ENCODE measurements around the gene IFIH1.

IFIH1 gene

GRCh38 chr2:162256591-162256991 lies 61.9 kb downstream of the IFIH1 start:
- DNase-seq = no peak

- DNase-seq = no peak
Observed at GRCh38 chr2:162254236-162254871, 64.1 kb downstream of the IFIH1 start.

- DNase-seq = no peak
Observed at GRCh38 chr2:162253435-162253834, 65.0 kb downstream of the IFIH1 start.

DNA sequence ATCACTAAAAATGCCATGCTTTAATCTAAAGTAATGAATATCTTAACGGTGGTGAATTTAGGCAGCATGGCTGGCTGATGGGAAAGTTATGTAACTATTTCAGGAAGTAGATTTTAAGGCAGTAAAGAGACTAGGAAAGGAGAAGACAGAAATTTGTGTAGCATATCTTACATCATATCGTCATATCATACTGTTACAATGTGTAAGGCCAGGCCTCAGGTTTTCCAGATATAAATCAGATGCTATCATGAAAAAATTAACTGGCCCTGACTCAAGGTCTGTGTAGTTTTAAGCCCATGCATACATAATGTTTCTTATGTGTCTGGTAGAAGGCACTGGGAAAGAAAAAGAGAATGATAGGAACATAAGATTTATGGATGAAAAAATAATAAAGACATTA lies 66.3 kb downstream of the IFIH1 start:
- DNase-seq = no peak

DNA sequence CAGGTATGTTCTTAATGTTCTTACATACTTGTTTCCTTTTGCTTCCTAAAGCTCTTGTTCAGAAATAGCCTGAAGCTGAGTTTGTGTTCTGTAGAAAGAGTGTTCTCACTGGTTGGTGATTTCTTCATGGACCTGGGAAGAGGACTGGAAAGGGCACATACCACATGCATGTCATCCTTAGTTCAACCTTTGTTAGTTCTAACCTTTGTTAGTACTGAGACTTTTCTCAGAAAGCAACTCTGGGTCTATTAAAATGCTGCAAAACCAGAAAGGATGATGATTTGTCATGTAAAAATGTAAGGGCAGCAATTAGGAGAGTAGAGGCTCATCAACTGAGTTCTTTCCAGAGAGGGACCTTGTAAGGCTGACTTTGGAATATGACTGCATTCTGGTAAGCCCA lies 72.7 kb downstream of the IFIH1 start:
- no peak for DNase-seq

GRCh38 chr2:162245061-162245460 lies 73.4 kb downstream of the IFIH1 start:
- DNase-seq = no peak

DNA sequence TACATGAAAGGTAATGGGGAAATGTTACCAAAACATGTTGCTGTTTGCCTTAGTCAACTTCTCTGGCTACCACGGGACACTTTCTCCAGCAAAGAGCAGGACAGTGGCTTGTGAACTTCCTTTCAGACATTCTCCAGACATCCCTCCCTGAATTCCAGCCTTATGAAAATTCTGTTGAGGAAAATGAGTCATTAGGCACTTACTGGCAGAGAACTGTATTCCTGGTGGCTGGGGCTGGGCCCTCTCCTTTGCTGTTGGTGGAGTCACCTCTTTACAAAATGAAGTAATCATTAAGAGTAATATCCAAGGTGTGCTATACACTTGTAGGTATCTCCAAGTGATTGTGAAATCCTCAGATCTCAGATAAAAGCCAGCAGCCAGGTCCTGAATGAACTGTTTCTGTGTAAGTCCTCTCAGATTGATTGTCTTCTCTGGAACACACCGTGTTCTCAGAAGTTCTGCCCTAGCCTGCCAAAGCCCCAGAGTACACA lies 73.9 kb downstream of the IFIH1 start:
- DNase-seq = no peak

DNA sequence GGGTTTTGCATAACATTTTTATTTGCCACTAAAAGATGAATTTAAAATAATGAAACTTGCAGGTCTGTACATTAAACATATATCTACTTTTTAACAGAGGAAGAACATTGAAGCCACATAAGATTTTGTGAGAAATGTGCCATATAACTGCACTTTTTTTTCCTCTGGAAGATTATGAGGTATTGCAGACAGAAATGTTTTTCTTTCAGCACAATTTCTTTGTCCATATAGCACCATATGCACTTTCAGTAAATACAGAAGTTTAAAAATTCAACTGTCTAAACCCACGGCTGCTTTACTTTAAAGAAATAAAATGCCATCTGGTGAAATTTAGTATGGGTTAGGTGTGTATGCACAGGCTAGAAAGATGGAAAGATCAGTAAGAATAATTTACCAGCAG lies 74.8 kb downstream of the IFIH1 start:
- no peak for DNase-seq

- no peak for DNase-seq
Observed at GRCh38 chr2:162243294-162243693, 75.2 kb downstream of the IFIH1 start, which contains the start of gene FAP. FAP (minus strand) TSS chr2:162243445; CDS start chr2:162243327, 118 bp downstream.

DNA sequence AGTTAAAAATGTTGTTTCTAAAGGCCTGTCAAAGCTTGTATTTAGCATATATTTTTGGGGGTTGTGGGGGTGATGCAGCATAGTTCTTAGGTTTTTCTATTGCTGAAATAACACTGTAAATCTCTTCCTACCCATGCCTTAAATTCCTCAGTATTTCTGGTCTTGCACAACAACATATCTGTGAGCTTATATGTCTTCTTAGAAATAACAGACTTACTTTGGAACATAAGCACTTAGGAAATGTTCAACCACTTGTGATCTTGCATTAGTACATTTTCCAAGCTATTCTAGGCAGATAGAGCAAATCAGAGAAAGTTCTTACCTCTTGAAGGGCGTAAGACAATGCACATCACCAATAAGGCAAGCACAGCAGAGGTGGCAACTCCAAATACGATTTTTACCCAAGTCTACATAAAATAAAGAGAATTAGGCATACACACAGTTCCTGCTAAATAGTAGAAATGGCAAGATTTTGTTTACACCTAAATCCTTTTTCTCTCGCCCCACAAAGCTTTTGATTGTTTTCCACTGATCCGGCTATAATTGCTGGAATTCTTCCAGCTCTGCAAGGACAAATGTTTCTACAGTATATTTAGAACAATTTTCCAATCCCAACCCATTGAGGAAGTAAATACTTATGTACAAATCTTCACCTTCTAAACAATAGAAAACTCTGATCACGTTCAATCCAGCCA lies 75.8 kb downstream of the IFIH1 start:
- DNase-seq = no peak

DNA sequence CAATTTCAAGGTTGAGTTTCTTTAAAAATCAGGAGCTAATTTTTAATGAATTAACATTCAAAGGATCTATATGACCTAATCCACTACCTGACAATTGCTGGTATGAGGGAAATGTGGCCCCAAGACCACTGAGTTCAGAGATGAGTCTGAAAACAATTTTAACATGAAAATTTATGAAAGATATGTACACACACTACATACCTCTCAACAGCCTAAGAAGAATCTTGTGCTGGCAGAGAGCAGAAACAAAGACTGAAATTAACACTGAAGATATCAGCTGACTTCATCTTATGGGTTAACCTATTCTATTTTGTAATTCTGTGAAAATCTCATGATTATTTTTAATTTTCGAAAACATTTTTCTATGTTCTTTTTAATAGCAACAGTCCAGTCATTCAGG lies 76.9 kb downstream of the IFIH1 start:
- DNase-seq = no peak

- DNase-seq = no peak
Observed at GRCh38 chr2:162234620-162235462, 83.6 kb downstream of the IFIH1 start.

DNA sequence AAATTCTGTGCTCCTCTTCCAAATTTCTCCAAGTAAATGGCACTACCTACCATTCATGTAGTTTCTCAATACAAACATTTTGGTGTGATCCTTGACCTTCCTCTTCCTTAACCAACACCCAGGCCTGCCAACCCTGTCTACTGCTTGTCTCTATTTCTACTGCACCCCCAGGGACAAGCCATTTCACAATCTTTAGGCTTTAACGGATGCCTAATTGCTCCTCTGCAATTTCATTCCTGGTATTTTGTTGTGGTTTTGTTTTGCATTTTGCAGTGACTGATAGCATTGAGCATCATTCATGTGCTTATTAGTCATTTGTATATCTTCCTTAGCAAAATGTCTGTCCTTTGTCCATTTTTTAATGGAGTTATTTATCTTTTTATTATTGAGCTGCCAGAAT lies 85.3 kb downstream of the IFIH1 start:
- DNase-seq = no peak

- DNase-seq = no peak
Observed at GRCh38 chr2:162232671-162233070, 85.8 kb downstream of the IFIH1 start.

DNA sequence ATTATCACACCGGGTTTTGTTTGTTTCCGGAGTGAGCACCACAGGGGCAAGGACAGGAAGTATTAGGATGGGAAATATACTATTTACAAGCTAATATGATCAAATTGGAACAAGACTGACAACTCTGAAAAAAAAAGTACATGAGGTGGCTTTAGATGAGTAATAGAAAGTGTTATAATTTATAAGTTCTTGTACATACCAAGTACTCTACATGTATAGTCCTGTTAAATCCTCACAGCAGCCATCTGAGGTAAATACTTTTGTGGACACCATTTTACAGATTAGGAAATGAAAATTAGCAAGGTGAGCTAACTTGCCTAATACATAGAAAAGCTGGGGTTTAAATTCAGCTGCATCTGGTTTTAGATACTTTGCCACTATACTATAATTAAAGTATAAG lies 86.5 kb downstream of the IFIH1 start:
- no peak for DNase-seq

- no peak for DNase-seq
Observed at GRCh38 chr2:162230761-162231160, 87.7 kb downstream of the IFIH1 start.

DNA sequence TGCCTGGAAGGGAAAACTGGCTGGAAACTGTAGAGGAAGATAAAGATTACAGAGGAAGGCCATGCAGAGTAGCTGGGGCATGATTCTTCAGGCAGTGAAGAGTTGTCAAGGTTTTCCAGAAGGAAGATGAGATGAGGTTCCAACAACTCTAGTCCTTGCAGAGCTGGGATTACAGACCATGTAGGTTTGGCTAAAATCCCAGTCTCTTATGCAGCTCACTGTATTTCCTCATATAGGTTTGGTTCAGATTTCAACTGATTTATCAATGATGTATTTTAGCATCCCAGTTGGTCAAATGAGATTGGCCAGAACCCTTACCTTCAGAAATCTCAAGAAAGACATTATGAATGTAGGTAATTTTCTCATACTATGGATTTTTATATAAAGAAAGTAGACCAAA lies 91.6 kb downstream of the IFIH1 start:
- no peak for DNase-seq

DNA sequence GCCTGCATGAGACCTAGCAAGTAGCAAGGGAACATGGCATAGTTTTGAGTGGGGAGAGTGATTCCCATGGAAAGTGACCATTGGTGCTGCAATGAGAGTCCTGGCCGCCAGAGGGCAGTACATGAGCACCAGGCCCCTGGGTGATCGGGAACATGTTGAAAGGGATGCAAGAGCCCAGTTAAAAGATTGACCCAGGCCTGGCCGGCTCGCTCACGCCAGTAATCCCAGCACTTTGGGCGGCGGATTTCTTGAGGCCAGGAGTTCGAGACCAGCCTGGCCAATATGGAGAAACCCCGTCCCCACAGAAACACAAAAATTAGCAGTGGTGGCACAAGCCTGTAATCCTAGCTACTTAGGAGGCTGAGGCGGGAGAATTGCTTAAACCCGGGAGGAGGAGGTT lies 97.4 kb downstream of the IFIH1 start:
- peak; percentile 86 for DNase-seq

DNA sequence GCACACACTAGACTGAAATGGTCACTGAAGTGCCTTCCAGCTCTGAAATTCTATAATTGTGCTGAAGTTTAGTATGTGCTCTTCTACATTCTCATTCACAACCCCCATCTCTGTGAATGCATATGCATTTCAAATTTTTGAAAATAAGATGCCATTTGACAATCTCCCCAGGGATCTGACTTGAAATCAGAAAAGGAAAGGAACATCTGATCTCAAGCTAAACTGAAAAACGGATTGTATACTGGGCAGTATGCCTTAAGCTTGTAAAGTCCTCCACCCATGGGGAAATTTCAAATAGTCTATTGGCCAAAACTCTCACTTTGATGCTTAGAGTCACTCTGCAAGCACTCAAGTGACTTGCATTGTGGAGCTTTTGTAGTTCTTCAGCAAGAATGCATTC lies 98.1 kb downstream of the IFIH1 start:
- DNase-seq = no peak

DNA sequence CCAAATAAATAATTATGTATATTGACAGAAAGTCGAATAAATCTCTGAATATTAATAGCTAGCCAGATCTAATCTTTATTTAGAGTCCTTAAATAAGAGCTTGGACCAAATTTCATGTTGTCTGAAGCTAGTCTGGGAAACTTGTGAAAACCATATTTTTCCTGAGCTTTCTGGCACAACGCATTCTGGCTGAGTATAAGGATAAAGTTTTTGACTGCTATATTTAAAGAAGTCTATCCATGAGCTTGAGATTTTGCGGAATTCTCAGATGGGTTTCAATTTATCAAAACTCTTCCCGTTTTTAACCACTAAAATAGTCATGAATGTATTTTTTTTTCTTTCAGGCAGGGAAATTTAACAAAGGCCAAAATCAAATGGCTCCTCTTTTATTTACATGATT lies 99.1 kb downstream of the IFIH1 start:
- no peak for DNase-seq

GRCh38 chr2:162217598-162217997 lies 100.9 kb downstream of the IFIH1 start:
- no peak for DNase-seq
